ENCODE results near the gene GOLGA6D.
"Not testable (repeated sequence)": the region's sequence is repeated elsewhere in the genome, so short reads cannot be mapped to it uniquely, and the experiment has no call there.

GOLGA6D gene

GRCh38 chr15:75293660-75294059 is 11.0 kb downstream of the GOLGA6D start:
- not testable (repeated sequence) for DNase-seq (ENCODE audit: low read depth)

GRCh38 chr15:75298541-75299310 is 16.1 kb downstream of the GOLGA6D start:
- not testable (repeated sequence) for DNase-seq (ENCODE audit: low read depth)

- peak; percentile 25 for DNase-seq (ENCODE audit: low read depth)
Observed at GRCh38 chr15:75299311-75299688, 16.7 kb downstream of the GOLGA6D start.

DNA sequence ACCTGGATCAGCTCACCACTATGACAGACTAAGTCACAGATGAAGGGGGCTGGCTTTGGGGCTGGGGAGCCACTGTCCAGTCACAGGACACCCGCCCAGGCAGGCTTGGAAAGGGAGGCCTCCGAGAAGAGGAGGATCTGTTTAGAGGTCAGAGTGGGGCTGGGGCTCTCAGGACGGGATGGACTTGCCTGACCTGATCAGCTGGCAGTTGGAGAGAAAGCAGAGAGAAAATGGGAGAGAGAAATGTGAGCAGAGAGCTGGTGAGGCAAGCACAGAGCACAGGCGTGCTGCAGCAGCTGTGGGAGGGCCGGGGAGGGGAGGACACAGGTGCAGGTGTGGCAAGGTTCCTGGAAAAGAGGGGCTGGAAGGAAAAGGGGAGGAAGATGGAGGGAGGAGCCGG is 17.4 kb downstream of the GOLGA6D start:
- not testable (repeated sequence) for DNase-seq (ENCODE audit: low read depth)

DNA sequence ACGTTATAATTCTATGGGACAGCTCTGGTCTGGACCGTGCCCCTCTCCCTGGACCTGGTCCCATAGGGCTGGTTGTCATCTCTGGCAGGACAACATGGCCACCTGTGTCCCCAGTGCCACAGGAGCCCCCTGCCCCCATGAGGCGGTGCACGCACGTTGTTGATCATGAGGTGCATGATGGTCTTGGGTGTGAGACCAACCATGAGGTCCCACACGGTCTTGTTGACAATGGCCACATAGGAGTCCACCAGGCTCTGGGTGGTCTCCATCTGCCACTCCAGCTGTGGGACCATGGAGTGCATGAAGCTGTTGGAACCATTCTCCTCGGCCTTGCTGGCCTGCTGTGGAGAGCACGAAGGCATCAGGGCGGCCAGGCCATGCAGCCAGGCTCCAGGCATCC is 19.7 kb downstream of the GOLGA6D start:
- no peak for DNase-seq (ENCODE audit: low read depth)

DNA sequence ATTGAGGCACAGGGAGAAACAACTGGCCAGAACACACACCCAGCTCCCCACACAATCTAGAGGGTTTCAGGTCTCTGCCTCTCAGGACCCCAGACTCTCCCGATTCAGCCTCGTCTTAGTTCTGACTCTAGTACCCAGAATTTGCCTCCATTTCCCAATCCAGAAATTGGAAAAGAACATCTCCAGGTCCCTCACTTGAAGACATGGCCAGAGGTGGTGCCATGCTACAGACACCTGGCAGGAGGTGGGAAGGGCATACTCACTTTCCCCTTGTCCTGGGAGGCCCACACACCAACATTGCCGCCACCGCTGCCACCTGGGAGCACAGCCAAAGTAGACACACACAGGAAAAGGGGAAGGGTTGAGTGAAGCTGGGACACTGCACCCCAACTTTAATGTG is 20.1 kb downstream of the GOLGA6D start:
- not testable (repeated sequence) for DNase-seq (ENCODE audit: low read depth)

GRCh38 chr15:75306188-75306587 is 23.6 kb downstream of the GOLGA6D start:
- DNase-seq (ENCODE audit: low read depth), result no peak

GRCh38 chr15:75307778-75308390 is 25.2 kb downstream of the GOLGA6D start:
- DNase-seq (ENCODE audit: low read depth), result no peak

DNA sequence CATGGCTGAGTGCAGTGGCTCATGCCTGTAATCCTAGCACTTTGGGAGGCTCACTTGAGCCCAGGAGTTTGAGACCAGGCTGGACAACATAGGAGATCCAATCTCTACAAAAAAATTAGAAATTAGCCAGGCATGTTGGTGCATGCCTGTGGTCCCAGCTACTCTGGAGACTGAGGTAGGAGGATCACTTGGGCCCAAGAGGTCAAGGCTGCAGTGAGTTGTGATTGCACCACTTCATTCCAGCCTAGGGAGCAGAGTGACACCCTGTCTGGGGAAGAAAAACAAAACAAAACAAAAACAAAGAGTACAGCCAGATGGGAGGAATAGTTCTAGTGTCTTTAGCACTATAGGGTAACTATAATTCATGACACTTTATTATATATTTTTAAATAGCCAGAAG is 27.1 kb downstream of the GOLGA6D start:
- no peak for DNase-seq (ENCODE audit: low read depth)

DNA sequence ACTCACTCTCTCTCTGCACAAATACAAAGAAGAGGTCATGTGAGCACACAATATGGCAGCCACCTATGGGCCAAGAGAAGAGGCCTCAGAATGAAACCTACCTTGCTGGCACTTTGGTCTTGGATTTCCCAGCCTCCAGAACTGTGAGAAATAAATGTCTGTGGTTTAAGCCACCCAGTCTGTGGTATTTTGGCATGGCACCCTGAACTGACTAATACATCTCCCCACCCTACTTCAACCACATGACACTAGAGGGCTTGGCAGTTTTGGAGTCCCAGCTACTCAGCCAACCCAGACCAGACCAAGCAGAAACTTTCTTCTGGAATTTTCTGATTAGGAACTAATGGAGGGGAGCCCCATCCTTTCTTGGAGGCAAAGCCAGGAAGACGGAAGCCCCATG is 29.9 kb downstream of the GOLGA6D start:
- not testable (repeated sequence) for DNase-seq (ENCODE audit: low read depth)

DNA sequence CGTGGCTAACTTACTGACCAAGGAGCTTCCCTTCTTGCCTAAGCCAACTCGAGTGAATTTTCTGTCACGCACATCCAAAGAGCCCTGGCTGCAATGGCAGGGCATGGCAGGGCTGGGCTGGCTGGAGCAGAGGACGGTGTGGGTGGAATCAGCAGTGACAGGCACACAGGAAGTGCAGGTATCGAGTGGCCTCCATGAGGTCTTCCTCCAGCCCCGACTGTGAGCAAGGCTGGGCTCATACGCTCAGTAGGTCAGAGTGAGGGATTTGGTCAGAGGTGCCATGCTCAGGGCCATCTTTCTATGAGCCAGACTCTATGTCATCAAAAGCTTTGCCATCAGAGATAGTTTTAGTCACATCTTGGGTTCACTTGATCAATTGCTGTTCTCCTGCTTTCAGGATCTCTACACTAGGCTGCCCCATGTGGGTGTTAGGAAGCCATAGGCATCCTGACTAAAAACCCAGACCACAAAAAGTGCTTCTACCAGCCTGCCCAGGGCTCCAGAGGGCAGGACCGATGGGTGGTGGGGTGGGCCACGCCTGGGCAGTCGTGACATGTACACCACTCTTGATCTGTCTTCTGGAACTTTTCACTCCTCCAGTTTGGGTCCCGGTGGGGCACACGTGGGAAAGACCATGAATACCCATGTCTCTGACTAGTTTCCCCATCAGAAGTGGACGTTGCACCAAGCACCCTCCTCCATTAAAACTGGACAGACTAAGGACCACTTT is 30.6 kb downstream of the GOLGA6D start:
- no peak for DNase-seq (ENCODE audit: low read depth)

DNA sequence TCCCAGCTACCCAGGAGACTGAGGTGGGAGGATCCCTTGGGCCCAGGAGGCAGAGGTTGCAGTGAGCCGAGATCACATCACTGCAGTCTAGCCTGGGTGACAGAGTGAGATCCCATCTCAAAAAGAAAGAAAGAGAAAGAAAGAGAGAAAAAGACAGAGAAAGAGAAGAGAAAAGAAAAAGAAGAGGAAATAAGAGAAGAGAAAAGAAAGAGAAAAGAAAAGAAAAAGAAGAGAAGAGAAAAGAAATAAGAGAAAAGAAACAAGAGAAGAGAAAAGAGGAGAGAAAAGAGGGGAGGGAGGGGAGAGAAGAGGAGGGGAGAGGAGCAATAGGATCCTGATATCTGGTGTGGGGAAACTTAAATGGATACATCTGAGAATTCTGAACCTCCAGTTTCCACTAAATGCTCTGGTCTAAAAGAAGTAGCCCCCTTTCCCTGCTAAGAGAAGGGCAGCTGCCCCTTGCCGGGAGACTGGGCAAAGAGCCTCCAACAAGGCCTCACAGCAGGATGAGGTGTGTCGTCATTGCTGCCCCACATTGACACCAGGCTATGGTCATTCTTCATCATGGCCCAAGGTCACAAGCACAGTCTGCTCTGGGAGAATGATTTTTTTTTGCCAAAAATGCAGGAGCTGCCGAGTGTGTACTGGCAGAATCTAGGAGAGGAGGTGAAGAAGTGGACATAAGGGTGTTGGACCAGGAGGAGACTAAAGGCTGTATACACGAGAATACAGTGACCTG is 32.1 kb downstream of the GOLGA6D start:
- no peak for DNase-seq (ENCODE audit: low read depth)

DNA sequence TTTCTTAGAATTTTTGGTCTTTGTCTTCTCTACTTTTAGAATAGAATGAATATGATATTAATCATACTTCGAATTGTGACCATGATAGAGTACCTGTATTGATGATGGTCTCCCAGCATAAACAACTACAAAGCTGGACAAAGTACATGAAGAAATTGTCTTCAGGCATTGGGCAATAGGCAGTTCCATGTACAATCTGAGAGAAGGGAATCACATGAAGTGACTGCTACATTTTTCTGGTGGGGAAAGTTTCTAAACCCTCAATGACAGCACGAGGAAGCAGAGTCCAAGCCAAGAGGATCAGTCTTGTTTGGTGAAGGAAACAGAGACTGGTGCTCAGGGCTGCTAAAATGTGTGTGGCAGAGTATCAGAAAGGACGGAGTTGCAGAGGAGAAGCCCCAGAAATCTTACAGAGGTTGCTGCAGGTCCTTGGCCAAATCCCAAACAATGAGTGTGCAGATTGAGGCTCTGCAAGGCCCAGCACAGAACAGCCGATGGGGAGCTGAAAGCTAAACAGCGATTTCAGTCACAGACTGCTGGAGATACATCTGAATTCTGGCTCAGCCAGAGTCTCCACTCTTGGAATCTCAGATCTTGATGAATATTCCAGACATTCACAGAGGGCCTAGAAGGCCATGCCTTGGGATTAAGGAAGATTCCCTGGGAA is 36.7 kb downstream of the GOLGA6D start:
- not testable (repeated sequence) for DNase-seq (ENCODE audit: low read depth)

GRCh38 chr15:75321711-75322110 is 39.1 kb downstream of the GOLGA6D start:
- no peak for DNase-seq (ENCODE audit: low read depth)

- DNase-seq (ENCODE audit: low read depth), result no peak
Observed at GRCh38 chr15:75325922-75326321, 43.3 kb downstream of the GOLGA6D start.

- no peak for DNase-seq (ENCODE audit: low read depth)
Observed at GRCh38 chr15:75327005-75327404, 44.4 kb downstream of the GOLGA6D start.

DNA sequence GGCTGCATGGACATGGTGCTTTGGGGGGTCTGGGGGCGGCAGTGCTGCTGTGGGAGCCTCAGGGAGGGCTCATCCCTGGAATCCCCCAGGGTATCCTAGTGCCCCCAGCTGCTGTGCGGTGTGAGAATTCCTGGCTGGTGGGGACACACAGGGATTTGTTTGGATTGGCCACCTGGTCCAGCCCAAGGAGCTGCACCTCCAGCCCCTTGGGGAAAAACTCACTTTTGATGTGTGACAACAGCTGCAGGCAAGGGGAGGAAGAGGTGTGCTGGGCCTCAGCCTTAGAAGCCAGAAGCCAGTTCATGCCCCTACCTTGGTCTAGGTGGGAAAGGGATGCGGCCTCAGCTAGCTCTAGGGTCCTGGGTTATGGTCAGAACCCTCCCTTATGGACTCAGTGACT is 44.9 kb downstream of the GOLGA6D start:
- no peak for DNase-seq (ENCODE audit: low read depth)

- DNase-seq (ENCODE audit: low read depth), result no peak
Observed at GRCh38 chr15:75328493-75329314, 46.1 kb downstream of the GOLGA6D start.

DNA sequence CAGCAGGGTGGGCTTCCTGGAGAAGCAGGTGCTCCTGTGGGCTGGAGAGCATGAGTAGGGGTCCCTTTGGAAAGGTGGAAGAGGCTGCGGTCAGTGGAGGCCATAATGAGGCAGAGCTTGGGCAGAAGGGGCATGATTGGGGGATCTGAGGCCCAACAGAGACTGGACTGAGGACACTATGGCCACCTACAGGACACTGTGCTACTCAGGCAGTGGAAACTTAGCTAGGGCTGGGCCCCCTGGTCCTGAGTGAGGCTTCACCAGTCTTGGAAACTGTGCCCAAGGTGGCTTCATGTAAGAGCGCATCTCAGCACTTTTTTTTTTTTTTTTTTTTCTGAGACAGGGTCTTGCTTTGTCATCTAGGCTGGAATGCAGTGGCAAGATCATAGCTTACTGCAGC is 46.9 kb downstream of the GOLGA6D start:
- no peak for DNase-seq (ENCODE audit: low read depth)

- DNase-seq (ENCODE audit: low read depth), result not testable (repeated sequence)
Observed at GRCh38 chr15:75332093-75332492, 49.5 kb downstream of the GOLGA6D start.

Measured in activated T-helper 1 cell treated with Interleukin-2 at 50 U/mL for 16 hours (primary cell).